HepG2 (cell line): ENCODE data around the gene LRP1B. TPM values are rescaled to one million over a fixed set of nuclear protein-coding genes. Genes with fewer than 3 reads are reported as not detected.

Experiments used
- ATAC-seq: fragments of 200-7000 bp; cut with Tn5 transposase; 3 replicates; pipeline ENCODE4 v1.9.1; 2020; ENCODE audit warnings: mild to moderate bottlenecking, moderate library complexity
- BruUV-seq: library from RNA; stranded (reverse); fragments of 400-500 nt; replicated peaks from 2 replicates; lab custom pipeline; 2021; lab: Mats Ljungman, UMichigan
- CTCF ChIA-PET: fragments of 300-600 bp; formaldehyde crosslinking; extraction: SDS; loops from one replicate; lab custom pipeline; 2021; ENCODE audit warnings: low total read pairs, inconsistent platforms, low intra/inter-chr PET ratio; lab: Yijun Ruan, JAX
- POLR2A ChIA-PET: fragments of 350-600 bp; sonication (Branson Sonifier 250); formaldehyde crosslinking; loops from one replicate; lab custom pipeline; 2020; ENCODE audit warnings: antibody characterized with exemption, inconsistent platforms; lab: Yijun Ruan, JAX
- DNase-seq: peaks from one replicate; pipeline ENCODE4 v3.0.0-alpha.2; 2015; ENCODE audit warnings: low spot score
- FAIRE-seq: peaks from 3 replicates; lab custom pipeline; 2011; peaks lifted over from hg19 to GRCh38; lab: Jason Lieb, UNC
- H2AFZ ChIP-seq: one replicate; pipeline ENCODE4 v1.6.1; 2011; ENCODE audit warnings: low read length, inconsistent platforms
- H3K27ac ChIP-seq: fragments of 300-600 bp; 3 replicates; pipeline ENCODE4 v1.8.0; 2011; ENCODE audit warnings: mixed run types, mild to moderate bottlenecking, mixed read lengths, low read length, inconsistent platforms; ENCODE audit not compliant: insufficient read depth; ENCODE audit errors: extremely low read length
- H3K27me3 ChIP-seq, 2 experiments: fragments of 200-600 bp in 1 of 2; 2 replicates in 1 of 2; 3 replicates in 1 of 2; pipeline versions ENCODE4 v1.6.0 to v1.8.0; 2011; ENCODE audit warnings: low read length in 2 of 2, mild to moderate bottlenecking in 2 of 2, moderate library complexity in 2 of 2, inconsistent platforms in 1 of 2; ENCODE audit not compliant: insufficient read depth in 2 of 2, control insufficient read depth in 1 of 2
- H3K36me3 ChIP-seq, 2 experiments: fragments of 200-600 bp in 1 of 2; replicated peaks in 1 of 2; 2 replicates in 1 of 2; 3 replicates in 1 of 2; pipeline versions ENCODE4 v1.5.1 to v1.8.0; 2011; ENCODE audit warnings: low read length in 2 of 2, inconsistent platforms in 1 of 2; ENCODE audit not compliant: insufficient read depth in 2 of 2, control insufficient read depth in 1 of 2
- H3K4me1 ChIP-seq: 2 replicates; pipeline ENCODE4 v1.5.1; 2012; ENCODE audit warnings: low read length, inconsistent platforms; ENCODE audit not compliant: insufficient read depth
- H3K4me2 ChIP-seq: 2 replicates; pipeline ENCODE4 v1.6.0; 2011; ENCODE audit warnings: low read depth, low read length, inconsistent platforms
- H3K4me3 ChIP-seq, 3 experiments: fragments of 200-600 bp in 1 of 3; sonication (generic), shearing (Covaris generic) in 1 of 3; replicated peaks in 1 of 3; 2 replicates each; pipeline ENCODE4 v1.5.1; 2011 to 2016; ENCODE audit warnings: low read length in 3 of 3, inconsistent platforms in 2 of 3, low read depth in 2 of 3, mild to moderate bottlenecking in 2 of 3, control low read depth in 1 of 3, mixed read lengths in 1 of 3; ENCODE audit not compliant: insufficient read depth in 1 of 3
- H3K79me2 ChIP-seq: one replicate; pipeline ENCODE4 v1.6.1; 2011; ENCODE audit warnings: low read length, inconsistent platforms; ENCODE audit not compliant: insufficient read depth
- H3K9ac ChIP-seq: 2 replicates; pipeline ENCODE4 v1.6.0; 2011; ENCODE audit warnings: mild to moderate bottlenecking, low read depth, low read length, inconsistent platforms; ENCODE audit not compliant: insufficient read depth
- H3K9me3 ChIP-seq: 2 replicates; pipeline ENCODE4 v1.5.1; 2012; ENCODE audit warnings: mild to moderate bottlenecking, low read length
- H4K20me1 ChIP-seq: 2 replicates; pipeline ENCODE4 v1.6.0; 2011; ENCODE audit warnings: inconsistent platforms, mild to moderate bottlenecking, low read length, moderate library complexity; ENCODE audit not compliant: insufficient read depth
- CBX5 ChIP-seq: sonication (generic); formaldehyde crosslinking; IDR thresholded peaks from 2 replicates; pipeline ENCODE4 v1.4.0; 2020; ENCODE audit warnings: missing genetic modification reagents, borderline replicate concordance
- ELF4 ChIP-seq: sonication (generic); formaldehyde crosslinking; IDR thresholded peaks from 2 replicates; pipeline ENCODE4 v1.5.0; 2020; ENCODE audit warnings: missing genetic modification reagents, mild to moderate bottlenecking, moderate library complexity, borderline replicate concordance
- FOXC1 ChIP-seq: sonication (generic); formaldehyde crosslinking; IDR thresholded peaks from 2 replicates; pipeline ENCODE4 v1.8.0; 2022; ENCODE audit warnings: mild to moderate bottlenecking, missing genetic modification reagents, borderline replicate concordance
- HCFC1 ChIP-seq: fragments of 150-350 bp; IDR thresholded peaks from 2 replicates; pipeline ENCODE4 v1.6.1; 2014; ENCODE audit warnings: low read depth, low read length
- HOXA5 ChIP-seq: sonication (generic); formaldehyde crosslinking; IDR thresholded peaks from 2 replicates; pipeline ENCODE4 v1.4.0; 2020; ENCODE audit warnings: missing genetic modification reagents
- MTA3 ChIP-seq: sonication (generic); formaldehyde crosslinking; IDR thresholded peaks from 2 replicates; pipeline ENCODE4 v1.4.0; 2020; ENCODE audit warnings: missing genetic modification reagents
- MZF1 ChIP-seq: sonication (generic); formaldehyde crosslinking; IDR thresholded peaks from 2 replicates; pipeline ENCODE4 v1.8.1; 2023; ENCODE audit warnings: mild to moderate bottlenecking, missing genetic modification reagents, borderline replicate concordance
- NFRKB ChIP-seq: fragments of 450-650 bp; IDR thresholded peaks from 2 replicates; pipeline ENCODE4 v1.6.1; 2017
- POLR2G ChIP-seq: fragments of 200-400 bp; formaldehyde crosslinking; IDR thresholded peaks from 2 replicates; pipeline ENCODE4 v1.6.1; 2018; ENCODE audit warnings: mild to moderate bottlenecking, low read depth, low read length, moderate library complexity
- ZNF24 ChIP-seq: fragments of 450-650 bp; IDR thresholded peaks from 2 replicates; pipeline ENCODE4 v1.6.1; 2017; ENCODE audit warnings: antibody characterized with exemption, mild to moderate bottlenecking
- ZNF260 ChIP-seq: sonication (generic); formaldehyde crosslinking; IDR thresholded peaks from 2 replicates; pipeline ENCODE4 v1.4.0; 2020; ENCODE audit warnings: missing genetic modification reagents, low read depth, mild to moderate bottlenecking, borderline replicate concordance
- ZNF296 ChIP-seq: sonication (generic); formaldehyde crosslinking; conservative IDR thresholded peaks from 2 replicates; pipeline ENCODE4 v1.5.0; 2020; ENCODE audit warnings: mild to moderate bottlenecking, missing genetic modification reagents
- ZNF552 ChIP-seq: sonication (generic); formaldehyde crosslinking; IDR thresholded peaks from 2 replicates; pipeline ENCODE4 v1.9.0; 2022; ENCODE audit warnings: missing genetic modification reagents, mild to moderate bottlenecking, borderline replicate concordance
- ZNF598 ChIP-seq: sonication (generic); formaldehyde crosslinking; IDR thresholded peaks from 2 replicates; pipeline ENCODE4 v1.5.1; 2020; ENCODE audit warnings: mild to moderate bottlenecking, missing genetic modification reagents, borderline replicate concordance
- ZNF660 ChIP-seq: sonication (generic); formaldehyde crosslinking; IDR thresholded peaks from 2 replicates; pipeline ENCODE4 v1.5.1; 2020; ENCODE audit warnings: mild to moderate bottlenecking, low read depth, missing genetic modification reagents, borderline replicate concordance
- ZSCAN12 ChIP-seq: sonication (generic); formaldehyde crosslinking; IDR thresholded peaks from 2 replicates; pipeline ENCODE4 v1.9.0; 2021; ENCODE audit warnings: mild to moderate bottlenecking, missing genetic modification reagents
- ZSCAN20 ChIP-seq: sonication (generic); formaldehyde crosslinking; IDR thresholded peaks from 2 replicates; pipeline ENCODE4 v1.4.0; 2020; ENCODE audit warnings: missing genetic modification reagents, mild to moderate bottlenecking, borderline replicate concordance
- WGBS: methylation state at CpG from one replicate; pipeline ENCODE4 v1.1.6; 2017; ENCODE audit warnings: low lambda C conversion rate; 5-methylcytosine and 5-hydroxymethylcytosine counted together
- in situ Hi-C: cut with HindIII; loops from 2 replicates; pipeline ENCODE4 v1.10.0; 2017; ENCODE audit warnings: low pct_unique_long_range_greater_than_20kb; ENCODE audit not compliant: extremely low pct_ligation_motif_present
- intact Hi-C: fragments of 100-400 bp; cut with micrococcal nuclease; formaldehyde crosslinking; loops from one replicate; pipeline ENCODE4 v1.10.0; 2022; ENCODE audit not compliant: unreplicated experiment
- polyA plus RNA-seq, 8 experiments: library from polyadenylated mRNA; depleted of rRNA in 3 of 8; stranded (reverse) in 7 of 8; unstranded in 1 of 8; fragments of >200 nt; fragmentation: Illumina TruSeq in 4 of 8; extraction: Trizol in 4 of 8; gene quantifications; 2 replicates each; pipeline versions ENCODE4 v1.2.1 to v1.2.3, GENCODE V29; 2011 to 2016; ENCODE audit warnings: low read depth in 4 of 8, missing spikeins in 1 of 8, mixed read lengths in 1 of 8; ENCODE audit not compliant: insufficient read depth in 1 of 8
- total RNA-seq, 5 experiments: library from RNA; depleted of rRNA; stranded (reverse); fragments of >200 nt; fragmentation: Illumina TruSeq; extraction: Trizol; gene quantifications; 2 replicates each; pipeline ENCODE4 v1.2.3, GENCODE V29; 2016; ENCODE audit warnings: low read depth in 1 of 5
- TF ChIP-seq, protein P1 (sequence below): IDR thresholded peaks from 2 replicates; pipeline ENCODE4 v1.6.1; 2016
- TF ChIP-seq, protein P2 (sequence below): IDR thresholded peaks from 2 replicates; pipeline ENCODE4 v1.6.1; 2018; ENCODE audit warnings: missing genetic modification reagents, mild to moderate bottlenecking, missing compliant biosample characterization

Gene LRP1B
- total and polyA plus RNA-seq, 2 of the 13 experiments (the other 11 are each of a cell fraction or from before 2014, with no cell fraction given), result 0.04 TPM; not detected in 1

DNA sequence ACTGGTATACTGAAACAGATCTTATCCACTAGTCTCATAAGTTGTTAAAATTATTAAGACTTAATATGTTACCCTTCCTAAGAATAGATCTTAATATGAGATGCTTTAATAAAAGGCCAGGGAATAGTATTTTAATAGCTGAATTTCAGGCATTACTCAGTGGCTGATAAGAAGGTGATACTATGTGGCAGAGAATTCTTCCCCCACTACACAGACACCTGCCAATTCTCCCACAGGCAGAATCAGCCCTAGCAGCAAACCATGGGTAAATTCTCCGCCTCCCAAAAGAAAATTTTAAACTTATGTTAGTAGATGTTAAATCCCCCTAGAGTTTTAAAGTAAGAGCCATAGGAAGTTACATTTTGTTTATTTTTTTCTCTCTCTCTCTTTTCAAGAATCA, 888.8 kb downstream of the LRP1B start:
- no peak overlapping the region for H3K4me3 ChIP-seq

DNA sequence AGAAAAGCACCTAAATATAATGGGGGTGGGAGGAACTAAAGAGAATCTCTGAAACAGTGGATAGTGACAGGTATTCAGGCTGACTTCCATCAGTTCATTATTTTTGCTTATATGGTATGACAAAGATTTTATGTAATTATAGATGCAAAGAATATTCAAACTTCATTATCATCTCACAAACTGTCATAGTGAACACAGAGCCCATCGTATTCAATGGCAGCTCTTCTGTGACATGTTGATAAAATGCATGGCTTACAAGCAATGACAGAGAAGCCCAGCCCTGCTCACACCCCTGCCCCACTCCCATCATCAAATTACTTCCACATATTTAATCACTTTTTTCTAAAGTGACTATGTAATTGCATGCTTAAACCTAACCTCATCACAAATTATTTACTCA, 904.3 kb downstream of the LRP1B start:
- ATAC-seq, result no peak
- 0% methylated on average over 1 of the region's 1 CpG for WGBS
- ChIA-PET POLR2A (no interaction called here), CTCF (no interaction called here)
- no peak for DNase-seq
- Histone ChIP-seq H3K36me3 (no peaks in the 10 kb centered on the region), H3K79me2 (no peaks in the 10 kb centered on the region), H3K4me3 (no peak overlapping the region), H3K4me1 (no peaks in the 10 kb centered on the region), H3K27ac (no peak overlapping the region), H3K9ac (no peak overlapping the region), H3K4me2 (no peak overlapping the region), H3K27me3 (no peaks in the 10 kb centered on the region), H2AFZ (no peak overlapping the region), H4K20me1 (no peaks in the 10 kb centered on the region), H3K9me3 (0 out of 2 replicates have a peak, but pooled peaks cover 11% of the 10 kb centered on the region)
- no peak for FAIRE-seq
- BruUV-seq, result no TSS peak
- in situ Hi-C loops, result no loop called here
- intact Hi-C loops, result no loop called here
- TF ChIP-seq ZNF24 (no peak), ZNF660 (CRISPR knock-in tag) (no peak), ZNF552 (no peak), MTA3 (CRISPR knock-in tag) (no peak), ZSCAN20 (CRISPR knock-in tag) (no peak), CBX5 (no peak), ZNF296 (CRISPR knock-in tag) (no peak), ZSCAN12 (CRISPR knock-in tag) (no peak), MZF1 (CRISPR knock-in tag) (no peak), ELF4 (CRISPR knock-in tag) (no peak), HOXA5 (CRISPR knock-in tag) (no peak), FOXC1 (CRISPR knock-in tag) (no peak), NFRKB (no peak), ZNF260 (no peak)
- TF ChIP-seq, protein P1, sequence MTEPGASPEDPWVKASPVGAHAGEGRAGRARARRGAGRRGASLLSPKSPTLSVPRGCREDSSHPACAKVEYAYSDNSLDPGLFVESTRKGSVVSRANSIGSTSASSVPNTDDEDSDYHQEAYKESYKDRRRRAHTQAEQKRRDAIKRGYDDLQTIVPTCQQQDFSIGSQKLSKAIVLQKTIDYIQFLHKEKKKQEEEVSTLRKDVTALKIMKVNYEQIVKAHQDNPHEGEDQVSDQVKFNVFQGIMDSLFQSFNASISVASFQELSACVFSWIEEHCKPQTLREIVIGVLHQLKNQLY, result no peak
- TF ChIP-seq, protein P2, sequence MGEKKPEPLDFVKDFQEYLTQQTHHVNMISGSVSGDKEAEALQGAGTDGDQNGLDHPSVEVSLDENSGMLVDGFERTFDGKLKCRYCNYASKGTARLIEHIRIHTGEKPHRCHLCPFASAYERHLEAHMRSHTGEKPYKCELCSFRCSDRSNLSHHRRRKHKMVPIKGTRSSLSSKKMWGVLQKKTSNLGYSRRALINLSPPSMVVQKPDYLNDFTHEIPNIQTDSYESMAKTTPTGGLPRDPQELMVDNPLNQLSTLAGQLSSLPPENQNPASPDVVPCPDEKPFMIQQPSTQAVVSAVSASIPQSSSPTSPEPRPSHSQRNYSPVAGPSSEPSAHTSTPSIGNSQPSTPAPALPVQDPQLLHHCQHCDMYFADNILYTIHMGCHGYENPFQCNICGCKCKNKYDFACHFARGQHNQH (CRISPR knock-in tag), result no peak

More for the DNA sequence above, 888.8 kb downstream of the LRP1B start:
- Histone ChIP-seq H3K36me3 (no peaks in the 10 kb centered on the region), H3K27ac (no peak overlapping the region), H3K9me3 (no peaks in the 10 kb centered on the region), H3K9ac (no peak overlapping the region), H3K4me1 (no peaks in the 10 kb centered on the region), H3K79me2 (no peaks in the 10 kb centered on the region), H2AFZ (no peak overlapping the region), H3K4me2 (no peak overlapping the region), H4K20me1 (no peaks in the 10 kb centered on the region), H3K27me3 (no peaks in the 10 kb centered on the region)
- ATAC-seq (no peak), DNase-seq (no peak), FAIRE-seq (no peak)
- CTCF ChIA-PET, result no interaction called here
- intact Hi-C loops, result no loop called here
- TF ChIP-seq, protein P1, result no peak
- TF ChIP-seq ZNF598 (CRISPR knock-in tag) (no peak), POLR2G (no peak), HCFC1 (no peak)
- 3% methylated on average over 1 of the region's 1 CpG for WGBS
- in situ Hi-C loops, result no loop called here
- no TSS peak for BruUV-seq
- POLR2A ChIA-PET, result no interaction called here
